MM.1S (cell line): ENCODE results near the gene CCDC107.

Source experiments
- DNase-seq: peaks from one replicate; pipeline ENCODE4 v3.0.0-alpha.2; 2015
- H2AFZ ChIP-seq: fragments of 300-600 bp; sonication (generic); 2 replicates; pipeline ENCODE4 v1.6.0; 2016; ENCODE audit warnings: antibody characterized with exemption, low read length
- H3F3A ChIP-seq: fragments of 300-600 bp; sonication (generic); 2 replicates; pipeline ENCODE4 v1.6.1; 2016; ENCODE audit warnings: mild to moderate bottlenecking, antibody characterized with exemption, low read length, moderate library complexity, mixed read lengths; ENCODE audit not compliant: insufficient read depth
- H3K27ac ChIP-seq: fragments of 300-600 bp; sonication (generic); 2 replicates; pipeline ENCODE4 v1.5.1; 2016; ENCODE audit warnings: mild to moderate bottlenecking, low read length
- H3K27me3 ChIP-seq: fragments of 300-600 bp; sonication (generic); replicated peaks from 2 replicates; pipeline ENCODE4 v1.6.0; 2016; ENCODE audit warnings: low read length; ENCODE audit not compliant: insufficient read depth
- H3K36me3 ChIP-seq: fragments of 300-600 bp; sonication (generic); replicated peaks from 2 replicates; pipeline ENCODE4 v1.6.1; 2016; ENCODE audit warnings: mild to moderate bottlenecking, low read length, mixed read lengths; ENCODE audit not compliant: insufficient read depth
- H3K4me1 ChIP-seq: fragments of 300-600 bp; sonication (generic); 2 replicates; pipeline ENCODE4 v1.6.1; 2016; ENCODE audit warnings: low read length, mixed read lengths
- H3K4me2 ChIP-seq: fragments of 300-600 bp; sonication (generic); 2 replicates; pipeline ENCODE4 v1.6.0; 2016; ENCODE audit warnings: low read depth, low read length
- H3K4me3 ChIP-seq: fragments of 300-600 bp; sonication (generic); 2 replicates; pipeline ENCODE4 v1.5.1; 2016; ENCODE audit warnings: low read length, mixed read lengths
- H3K79me2 ChIP-seq: fragments of 300-600 bp; sonication (generic); 2 replicates; pipeline ENCODE4 v1.6.1; 2016; ENCODE audit warnings: mixed run types, low read length, mixed read lengths
- H3K9ac ChIP-seq: fragments of 300-600 bp; sonication (generic); 2 replicates; pipeline ENCODE4 v1.6.1; 2016; ENCODE audit warnings: low read length, mixed read lengths
- H3K9me2 ChIP-seq: fragments of 300-600 bp; sonication (generic); replicated peaks from 2 replicates; pipeline ENCODE4 v1.6.1; 2016; ENCODE audit warnings: mild to moderate bottlenecking, low read length, mixed read lengths; ENCODE audit not compliant: insufficient read depth
- H3K9me3 ChIP-seq: fragments of 300-600 bp; sonication (generic); replicated peaks from 2 replicates; pipeline ENCODE4 v1.6.1; 2016; ENCODE audit warnings: mild to moderate bottlenecking, low read length, mixed read lengths; ENCODE audit not compliant: insufficient read depth
- H4K20me1 ChIP-seq: fragments of 300-600 bp; sonication (generic); 2 replicates; pipeline ENCODE4 v1.6.1; 2016; ENCODE audit warnings: mild to moderate bottlenecking, low read length, moderate library complexity, mixed read lengths; ENCODE audit not compliant: insufficient read depth
- EZH2 ChIP-seq: fragments of 300-600 bp; sonication (generic); optimal IDR thresholded peaks from 2 replicates; pipeline ENCODE3; 2017; ENCODE audit warnings: low read depth, mild to moderate bottlenecking, antibody characterized with exemption, low read length, mixed read lengths
- EZH2phosphoT487 ChIP-seq: fragments of 300-600 bp; sonication (generic); IDR thresholded peaks from 2 replicates; pipeline ENCODE4 v1.6.1; 2018; ENCODE audit warnings: antibody characterized with exemption, low read length
- TF ChIP-seq, protein P1 (sequence below): fragments of 300-600 bp; sonication (generic); IDR thresholded peaks from 2 replicates; pipeline ENCODE4 v1.5.1; 2016; ENCODE audit warnings: antibody characterized with exemption, low read length, mixed read lengths

The CCDC107 gene

DNA sequence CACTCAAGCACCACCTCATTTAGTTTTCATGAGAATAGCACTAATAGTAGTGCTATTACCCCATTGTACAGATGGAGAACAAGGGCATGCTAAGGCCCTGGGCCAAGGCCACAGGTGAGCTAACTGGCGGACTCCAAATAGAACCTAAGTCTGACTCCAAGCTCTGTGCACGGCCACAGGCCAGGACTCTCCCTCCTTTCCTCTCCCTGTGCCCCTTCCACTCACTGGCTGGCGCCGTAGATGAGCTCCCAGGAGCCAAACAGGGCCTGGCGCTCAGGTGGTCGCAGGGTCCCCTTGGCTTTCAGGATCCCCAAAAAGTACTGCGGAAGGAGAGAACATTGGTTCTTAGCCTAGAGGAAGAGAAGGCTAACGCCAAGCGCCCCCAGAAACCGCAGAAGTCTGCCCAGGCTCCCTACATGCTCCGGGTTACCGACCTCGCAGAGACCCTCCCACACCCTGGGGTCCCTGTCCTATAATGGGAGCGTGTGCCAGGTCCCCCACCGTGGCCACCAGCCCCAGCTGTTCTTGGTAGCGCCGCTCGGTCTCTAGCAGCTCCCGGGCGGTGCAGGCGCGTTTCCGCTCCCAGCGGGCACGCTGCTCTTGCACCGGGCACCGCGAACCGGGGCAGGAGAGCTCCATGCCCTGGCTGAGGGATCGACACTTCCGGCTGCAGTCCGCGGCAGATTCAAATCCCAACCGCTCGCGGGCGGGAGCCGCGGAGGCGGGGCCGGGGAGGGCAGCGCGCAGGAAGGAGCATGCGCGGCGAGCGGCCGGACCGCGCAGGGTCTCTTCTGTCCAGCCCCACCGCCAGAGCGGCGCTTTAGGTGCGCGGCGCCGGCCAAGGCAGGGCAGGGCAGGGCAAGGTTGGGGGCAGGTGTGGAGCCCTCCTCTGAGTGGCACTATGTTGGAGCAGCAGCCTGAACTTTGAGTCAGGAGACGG, 6.7 kb downstream of the CCDC107 start, which contains the start of gene ARHGEF39:
Gene ARHGEF39 (minus strand): TSS at position 665 of the 940 bp plus-strand sequence. CDS start 26 bp downstream, at position 639.
- Histone ChIP-seq H3K9me3 (no peaks in the 10 kb centered on the region), H3K36me3 (no peaks in the 10 kb centered on the region), H3K4me2 (peak within 1 kb of the TSS; percentile 97), H3K9me2 (no peaks in the 10 kb centered on the region), H3F3A (peaks cover 16% of the 10 kb centered on the region), H3K27me3 (no peaks in the 10 kb centered on the region), H3K27ac (peak within 1 kb of the TSS; percentile 14; the same call in 1 of the 2 replicates), H3K9ac (peak within 1 kb of the TSS; percentile 71), H4K20me1 (no peaks in the 10 kb centered on the region), H3K4me3 (peak within 1 kb of the TSS; percentile 83), H3K79me2 (peaks cover 5% of the 10 kb centered on the region; the same call in 1 of the 2 replicates), H3K4me1 (peaks cover 9% of the 10 kb centered on the region), H2AFZ (peak within 1 kb of the TSS; percentile 97)
- no peak for TF ChIP-seq EZH2
- TF ChIP-seq, protein P1, sequence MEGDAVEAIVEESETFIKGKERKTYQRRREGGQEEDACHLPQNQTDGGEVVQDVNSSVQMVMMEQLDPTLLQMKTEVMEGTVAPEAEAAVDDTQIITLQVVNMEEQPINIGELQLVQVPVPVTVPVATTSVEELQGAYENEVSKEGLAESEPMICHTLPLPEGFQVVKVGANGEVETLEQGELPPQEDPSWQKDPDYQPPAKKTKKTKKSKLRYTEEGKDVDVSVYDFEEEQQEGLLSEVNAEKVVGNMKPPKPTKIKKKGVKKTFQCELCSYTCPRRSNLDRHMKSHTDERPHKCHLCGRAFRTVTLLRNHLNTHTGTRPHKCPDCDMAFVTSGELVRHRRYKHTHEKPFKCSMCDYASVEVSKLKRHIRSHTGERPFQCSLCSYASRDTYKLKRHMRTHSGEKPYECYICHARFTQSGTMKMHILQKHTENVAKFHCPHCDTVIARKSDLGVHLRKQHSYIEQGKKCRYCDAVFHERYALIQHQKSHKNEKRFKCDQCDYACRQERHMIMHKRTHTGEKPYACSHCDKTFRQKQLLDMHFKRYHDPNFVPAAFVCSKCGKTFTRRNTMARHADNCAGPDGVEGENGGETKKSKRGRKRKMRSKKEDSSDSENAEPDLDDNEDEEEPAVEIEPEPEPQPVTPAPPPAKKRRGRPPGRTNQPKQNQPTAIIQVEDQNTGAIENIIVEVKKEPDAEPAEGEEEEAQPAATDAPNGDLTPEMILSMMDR = peak; percentile 37
- no peak for TF ChIP-seq EZH2phosphoT487
- peak; percentile 78 for DNase-seq

DNA sequence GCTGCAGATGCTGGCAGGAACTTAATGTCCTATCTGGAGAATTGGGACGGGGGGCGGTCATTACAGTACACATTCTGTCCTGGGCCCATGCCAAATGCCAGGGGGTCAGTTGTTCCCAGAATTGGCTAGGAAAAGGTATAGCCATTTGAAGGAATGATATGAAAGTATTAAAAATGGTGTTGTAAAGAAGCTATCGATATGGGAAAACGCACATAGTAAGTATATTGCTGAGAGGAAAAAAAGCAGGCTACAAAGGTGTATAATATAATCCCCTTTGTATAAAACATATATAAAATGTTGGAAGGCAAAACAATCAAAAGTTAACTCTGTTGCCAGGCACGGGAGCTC, 7.4 kb downstream of the CCDC107 start:
- DNase-seq = no peak
- Histone ChIP-seq H3K27ac (no peak overlapping the region), H3K4me3 (peak overlapping the region; percentile 83)

DNA sequence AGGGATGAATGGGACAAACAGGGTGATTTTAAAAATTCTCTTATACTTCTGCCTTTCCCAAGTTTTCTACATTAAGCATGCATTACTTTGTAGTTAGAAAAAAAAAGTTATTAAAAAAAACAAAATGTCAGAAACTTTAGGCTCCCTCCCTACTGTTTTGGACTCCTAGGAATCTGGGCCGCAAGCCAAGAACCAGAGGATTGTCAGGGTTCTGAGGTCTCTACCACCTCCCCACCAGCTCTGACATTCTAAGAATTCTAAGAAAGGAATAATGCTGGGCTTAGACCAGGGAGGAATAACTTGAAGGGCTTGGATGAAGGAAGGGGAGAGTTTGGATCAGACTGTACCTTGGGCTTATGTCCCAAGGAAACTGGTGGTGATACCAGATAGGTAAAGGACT, 8.0 kb downstream of the CCDC107 start:
- Histone ChIP-seq H3K79me2 (no peaks in the 10 kb centered on the region), H4K20me1 (no peaks in the 10 kb centered on the region), H3K9me2 (no peaks in the 10 kb centered on the region), H3K9ac (no peak overlapping the region), H3K9me3 (no peaks in the 10 kb centered on the region), H3K4me3 (no peak overlapping the region), H3K27ac (no peak overlapping the region), H3K4me1 (peaks cover 9% of the 10 kb centered on the region), H3K36me3 (no peaks in the 10 kb centered on the region), H2AFZ (no peak overlapping the region), H3F3A (peaks cover 16% of the 10 kb centered on the region), H3K27me3 (no peaks in the 10 kb centered on the region), H3K4me2 (no peak overlapping the region)
- TF ChIP-seq EZH2phosphoT487 (no peak), EZH2 (no peak)
- TF ChIP-seq, protein P1 = no peak
- DNase-seq = no peak

More for the DNA sequence above, 7.4 kb downstream of the CCDC107 start:
- H3K36me3 ChIP-seq = no peaks in the 10 kb centered on the region
- no peaks in the 10 kb centered on the region for H3K27me3 ChIP-seq
- no peaks in the 10 kb centered on the region for H4K20me1 ChIP-seq
- peak overlapping the region; percentile 71 for H3K9ac ChIP-seq
- H3F3A ChIP-seq = peaks cover 16% of the 10 kb centered on the region
- no peaks in the 10 kb centered on the region for H3K9me2 ChIP-seq
- H3K9me3 ChIP-seq = no peaks in the 10 kb centered on the region
- TF ChIP-seq EZH2phosphoT487 = no peak
- peak overlapping the region; percentile 97 for H2AFZ ChIP-seq
- H3K4me2 ChIP-seq = peak overlapping the region; percentile 97
- H3K4me1 ChIP-seq = peaks cover 9% of the 10 kb centered on the region
- peaks cover under 1% of the 10 kb centered on the region; the same call in 1 of the 2 replicates for H3K79me2 ChIP-seq

DNA sequence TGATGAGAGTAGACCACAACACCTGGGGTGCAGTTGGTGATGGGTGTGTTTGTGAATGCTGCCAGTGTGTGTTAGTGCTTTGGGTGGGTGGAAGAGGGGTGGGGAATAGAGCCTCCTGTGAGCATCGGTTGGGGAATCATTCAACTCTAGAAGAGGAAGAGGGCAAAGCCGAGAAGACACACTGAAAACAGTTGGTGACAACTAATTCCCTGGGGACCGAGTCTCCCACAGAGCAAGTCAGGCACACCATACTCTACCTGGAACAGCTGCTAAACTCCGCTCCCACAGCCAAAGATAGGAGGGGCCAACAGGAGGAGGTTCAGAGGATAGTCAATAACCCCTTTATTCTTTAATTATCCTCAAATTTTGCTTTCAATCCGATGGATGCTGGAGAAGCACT, 8.5 kb downstream of the CCDC107 start:
- no peaks in the 10 kb centered on the region for H4K20me1 ChIP-seq
- H3K9ac ChIP-seq = no peak overlapping the region
- no peaks in the 10 kb centered on the region for H3K36me3 ChIP-seq
- no peak for TF ChIP-seq EZH2phosphoT487
- TF ChIP-seq EZH2 = no peak
- TF ChIP-seq, protein P1 = no peak
- H3K79me2 ChIP-seq = no peaks in the 10 kb centered on the region
- H3K27me3 ChIP-seq = no peaks in the 10 kb centered on the region
- no peak overlapping the region for H3K4me2 ChIP-seq
- no peaks in the 10 kb centered on the region for H3K9me2 ChIP-seq
- H3K4me1 ChIP-seq = peaks cover 9% of the 10 kb centered on the region
- DNase-seq = no peak
- no peak overlapping the region for H2AFZ ChIP-seq
- no peak overlapping the region for H3K4me3 ChIP-seq
- H3F3A ChIP-seq = peaks cover 16% of the 10 kb centered on the region
- no peak overlapping the region for H3K27ac ChIP-seq
- H3K9me3 ChIP-seq = no peaks in the 10 kb centered on the region
